B cell (primary cell): Measurements from ENCODE around the gene SMIM1.
"Not testable (repeated sequence)": the region's sequence is repeated elsewhere in the genome, so short reads cannot be mapped to it uniquely, and the experiment has no call there.

ENCODE experiments used
- CTCF ChIP-seq: fragments of 200-600 bp; IDR thresholded peaks from one replicate; pipeline ENCODE4 v1.8.0; 2022; ENCODE audit warnings: antibody characterized with exemption, mild to moderate bottlenecking
- EZH2 ChIP-seq: IDR thresholded peaks from 2 replicates; pipeline ENCODE4 v1.6.1; 2012; ENCODE audit warnings: borderline replicate concordance, low read depth, mild to moderate bottlenecking, moderate library complexity, low read length; ENCODE audit not compliant: insufficient read depth, poor library complexity, severe bottlenecking

DNA sequence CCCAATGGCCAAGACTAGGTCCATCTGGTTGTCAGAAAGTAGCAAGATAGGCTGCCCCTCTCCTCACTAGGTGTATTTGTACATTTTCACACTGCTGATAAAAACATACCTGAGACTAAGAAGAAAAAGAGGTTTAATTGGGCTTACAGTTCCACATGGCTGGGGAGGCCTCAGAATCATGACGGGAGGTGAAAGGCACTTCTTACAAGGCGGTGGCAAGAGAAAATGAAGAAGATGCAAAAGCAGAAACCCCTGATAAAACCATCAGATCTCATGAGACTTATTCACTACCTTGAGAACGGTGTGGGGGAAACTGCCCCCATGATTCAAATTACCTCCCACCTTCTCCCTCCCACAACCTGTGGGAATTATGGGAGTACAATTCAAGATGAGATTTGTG lies 28.2 kb downstream of the SMIM1 start:
- not testable (repeated sequence) for TF ChIP-seq CTCF, EZH2
